PFSK-1 (cell line): ENCODE measurements around the gene MGAT5.

ENCODE experiments used
- FOXP2 ChIP-seq: optimal IDR thresholded peaks from 2 replicates; pipeline ENCODE3; 2011; ENCODE audit warnings: borderline replicate concordance, control low read depth, inconsistent platforms; ENCODE audit not compliant: insufficient read depth; ENCODE audit errors: extremely low read length, extremely low read depth
- POLR2AphosphoS5 ChIP-seq: IDR thresholded peaks from 2 replicates; pipeline ENCODE4 v1.6.1; 2012; ENCODE audit warnings: low read depth, mild to moderate bottlenecking, control low read depth, low read length, moderate library complexity
- SIN3A ChIP-seq: IDR thresholded peaks from 2 replicates; pipeline ENCODE4 v1.6.1; 2012; ENCODE audit warnings: mild to moderate bottlenecking, low read length, moderate library complexity, borderline replicate concordance; ENCODE audit not compliant: insufficient read depth
- TAF1 ChIP-seq: IDR thresholded peaks from 2 replicates; pipeline ENCODE4 v1.6.1; 2012; ENCODE audit warnings: low read length, control low read depth, borderline replicate concordance; ENCODE audit not compliant: insufficient read depth
- TF ChIP-seq, protein P1 (sequence below), 2 experiments: IDR thresholded peaks; 2 replicates each; pipeline versions ENCODE4 v1.6.1 to v1.8.0; 2011 to 2012; ENCODE audit warnings: low read depth in 2 of 2, low read length in 2 of 2, control low read depth in 1 of 2, inconsistent platforms in 1 of 2, mild to moderate bottlenecking in 1 of 2, moderate library complexity in 1 of 2; ENCODE audit not compliant: insufficient read depth in 1 of 2

Gene MGAT5

DNA sequence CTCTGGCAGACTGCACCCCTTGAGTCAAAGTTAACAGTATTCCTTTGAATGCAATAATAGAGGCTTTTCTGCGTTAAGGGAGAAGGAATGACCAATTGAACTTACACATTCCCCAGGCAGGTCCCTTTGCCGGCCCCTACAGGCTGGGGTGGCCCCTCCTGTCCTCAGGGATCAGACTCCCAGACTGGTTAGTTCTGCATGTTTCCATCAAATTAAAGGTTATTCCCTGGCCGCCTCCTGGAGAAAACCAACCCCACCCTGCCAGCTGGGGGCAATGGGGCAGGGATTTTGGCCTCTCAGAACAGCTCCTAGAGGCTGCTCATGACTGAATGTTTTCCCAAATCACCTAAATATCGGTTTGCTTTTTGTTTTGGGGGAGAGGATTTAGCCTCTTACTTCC is 199.6 kb downstream of the MGAT5 start:
- TF ChIP-seq TAF1: no peak
- TF ChIP-seq SIN3A: no peak
- TF ChIP-seq, protein P1, sequence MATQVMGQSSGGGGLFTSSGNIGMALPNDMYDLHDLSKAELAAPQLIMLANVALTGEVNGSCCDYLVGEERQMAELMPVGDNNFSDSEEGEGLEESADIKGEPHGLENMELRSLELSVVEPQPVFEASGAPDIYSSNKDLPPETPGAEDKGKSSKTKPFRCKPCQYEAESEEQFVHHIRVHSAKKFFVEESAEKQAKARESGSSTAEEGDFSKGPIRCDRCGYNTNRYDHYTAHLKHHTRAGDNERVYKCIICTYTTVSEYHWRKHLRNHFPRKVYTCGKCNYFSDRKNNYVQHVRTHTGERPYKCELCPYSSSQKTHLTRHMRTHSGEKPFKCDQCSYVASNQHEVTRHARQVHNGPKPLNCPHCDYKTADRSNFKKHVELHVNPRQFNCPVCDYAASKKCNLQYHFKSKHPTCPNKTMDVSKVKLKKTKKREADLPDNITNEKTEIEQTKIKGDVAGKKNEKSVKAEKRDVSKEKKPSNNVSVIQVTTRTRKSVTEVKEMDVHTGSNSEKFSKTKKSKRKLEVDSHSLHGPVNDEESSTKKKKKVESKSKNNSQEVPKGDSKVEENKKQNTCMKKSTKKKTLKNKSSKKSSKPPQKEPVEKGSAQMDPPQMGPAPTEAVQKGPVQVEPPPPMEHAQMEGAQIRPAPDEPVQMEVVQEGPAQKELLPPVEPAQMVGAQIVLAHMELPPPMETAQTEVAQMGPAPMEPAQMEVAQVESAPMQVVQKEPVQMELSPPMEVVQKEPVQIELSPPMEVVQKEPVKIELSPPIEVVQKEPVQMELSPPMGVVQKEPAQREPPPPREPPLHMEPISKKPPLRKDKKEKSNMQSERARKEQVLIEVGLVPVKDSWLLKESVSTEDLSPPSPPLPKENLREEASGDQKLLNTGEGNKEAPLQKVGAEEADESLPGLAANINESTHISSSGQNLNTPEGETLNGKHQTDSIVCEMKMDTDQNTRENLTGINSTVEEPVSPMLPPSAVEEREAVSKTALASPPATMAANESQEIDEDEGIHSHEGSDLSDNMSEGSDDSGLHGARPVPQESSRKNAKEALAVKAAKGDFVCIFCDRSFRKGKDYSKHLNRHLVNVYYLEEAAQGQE (IDR thresholded peaks at IDR 0.05; ENCODE audit: insufficient read depth in 1 of 2, low read depth in 2 of 2, low read length in 2 of 2): no peak
- TF ChIP-seq FOXP2: no peak
- no peak for TF ChIP-seq POLR2AphosphoS5

DNA sequence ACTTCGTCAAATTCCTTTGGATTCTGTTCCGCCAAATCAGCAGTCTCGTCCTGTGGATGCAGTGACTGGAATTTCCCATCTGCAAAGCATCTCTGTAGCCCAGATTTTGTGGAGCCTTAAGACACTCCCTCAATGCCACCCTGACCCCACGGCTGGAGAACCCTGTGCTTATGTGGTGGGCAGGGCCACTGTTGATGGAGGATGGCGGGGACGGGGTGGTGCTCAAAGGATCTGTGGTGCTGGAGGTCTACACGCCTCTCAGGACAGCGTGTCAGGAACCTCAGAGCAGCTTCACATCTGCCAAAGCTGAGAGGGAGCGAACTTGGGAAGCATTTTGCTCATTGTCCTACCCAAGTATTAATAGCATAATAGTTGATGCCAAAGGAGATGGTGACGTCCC is 200.1 kb downstream of the MGAT5 start:
- no peak for TF ChIP-seq POLR2AphosphoS5
- TF ChIP-seq, protein P1 (IDR thresholded peaks at IDR 0.05; ENCODE audit: insufficient read depth in 1 of 2, low read depth in 2 of 2, low read length in 2 of 2): no peak

DNA sequence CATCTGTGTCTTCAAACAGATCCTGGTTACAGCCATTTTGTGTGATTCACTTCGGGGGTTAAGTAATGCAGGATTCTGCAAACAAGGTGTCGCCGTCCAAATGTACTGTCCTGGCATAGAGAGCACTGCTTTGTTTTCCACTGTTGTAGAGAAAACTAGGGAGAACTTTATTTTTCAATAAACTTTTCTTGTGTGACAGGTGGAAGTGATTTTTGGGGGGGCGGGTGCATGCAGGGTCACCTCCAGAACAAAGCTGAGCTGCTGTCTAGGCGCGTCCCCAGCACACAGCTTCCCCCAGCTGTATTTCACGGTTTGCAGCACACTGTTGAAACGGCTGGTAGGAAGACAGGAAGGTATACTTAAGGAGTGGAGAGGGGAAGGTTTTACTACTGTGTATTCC is 200.6 kb downstream of the MGAT5 start:
- no peak for TF ChIP-seq FOXP2
- TF ChIP-seq SIN3A: no peak
- TF ChIP-seq, protein P1 (IDR thresholded peaks at IDR 0.05; ENCODE audit: insufficient read depth in 1 of 2, low read depth in 2 of 2, low read length in 2 of 2): no peak
- no peak for TF ChIP-seq POLR2AphosphoS5
- TF ChIP-seq TAF1: no peak

DNA sequence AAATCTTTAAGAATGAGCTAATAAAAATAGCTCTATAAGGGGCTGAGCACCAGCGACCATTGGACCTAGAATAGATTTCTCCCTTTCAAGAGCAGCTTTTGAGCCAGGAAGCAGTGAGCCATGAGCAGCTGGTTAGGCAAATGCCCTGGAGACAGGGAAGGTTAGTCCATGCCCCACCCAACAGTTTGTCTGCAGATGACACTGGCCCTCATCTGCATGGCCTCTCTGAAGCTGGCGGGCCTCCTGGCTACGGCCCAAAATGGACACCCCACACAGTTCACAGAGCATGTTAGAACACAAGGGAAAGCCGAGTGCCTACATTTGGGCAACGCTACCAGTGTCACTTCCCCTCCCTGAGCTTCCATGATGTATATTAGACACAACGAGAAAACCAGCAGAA is 201.1 kb downstream of the MGAT5 start:
- TF ChIP-seq FOXP2 (no peak), POLR2AphosphoS5 (no peak), TAF1 (no peak)
- TF ChIP-seq, protein P1 (IDR thresholded peaks at IDR 0.05; ENCODE audit: insufficient read depth in 1 of 2, low read depth in 2 of 2, low read length in 2 of 2): no peak

DNA sequence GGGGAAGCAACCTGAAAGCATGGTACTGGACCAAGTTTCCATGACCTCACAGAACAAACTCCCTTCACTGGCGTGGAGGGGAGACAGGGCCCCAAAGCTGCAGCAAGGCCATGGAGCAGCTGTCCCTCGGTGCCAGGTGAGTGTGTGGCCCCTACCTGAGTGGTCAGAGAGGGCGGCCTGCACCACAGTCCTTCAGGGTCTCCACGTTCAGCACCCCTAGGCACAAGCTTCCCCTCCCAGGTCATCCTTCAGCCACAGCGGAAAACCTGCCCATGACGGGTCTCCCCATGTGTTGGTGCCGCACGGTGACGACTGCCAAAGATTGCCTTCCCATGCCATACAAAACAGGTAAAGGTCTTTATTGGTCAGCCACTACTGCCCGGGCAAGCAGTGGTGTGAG is 201.6 kb downstream of the MGAT5 start:
- TF ChIP-seq FOXP2: no peak
- no peak for TF ChIP-seq TAF1
- no peak for TF ChIP-seq SIN3A
- no peak for TF ChIP-seq POLR2AphosphoS5
- TF ChIP-seq, protein P1 (IDR thresholded peaks at IDR 0.05; ENCODE audit: insufficient read depth in 1 of 2, low read depth in 2 of 2, low read length in 2 of 2): no peak
